Activated CD4-positive, alpha-beta T cell treated with anti-CD3 and anti-CD28 coated beads, Interleukin-2, amount 50 U/mL, for 48 hours (primary cell): ENCODE results near the gene ACVR1.

Experiments
- DNase-seq, 2 experiments: peaks; one replicate each; pipeline ENCODE4 v3.0.0-alpha.2; 2020

ACVR1 gene

GRCh38 chr2:157876066-157876785, at the start of gene ACVR1:
TSS of gene ACVR1 (minus strand) at chr2:157876330. CDS start at chr2:157799493, 76,837 bp downstream.
- DNase-seq, result peak; percentile 85 to 87

GRCh38 chr2:157925071-157925470, 48.9 kb upstream of the ACVR1 start:
- DNase-seq, result no peak

- no peak for DNase-seq
Observed at GRCh38 chr2:157923598-157924217, 47.6 kb upstream of the ACVR1 start.

- DNase-seq, result no peak
Observed at GRCh38 chr2:157922815-157923214, 46.7 kb upstream of the ACVR1 start.

- DNase-seq, result no peak
Observed at GRCh38 chr2:157922336-157922735, 46.2 kb upstream of the ACVR1 start.

GRCh38 chr2:157920736-157921135, 44.6 kb upstream of the ACVR1 start:
- DNase-seq, result no peak

- DNase-seq, result no peak
Observed at GRCh38 chr2:157919181-157919580, 43.1 kb upstream of the ACVR1 start.

GRCh38 chr2:157918319-157918718, 42.2 kb upstream of the ACVR1 start:
- DNase-seq, result no peak

- DNase-seq, result no peak
Observed at GRCh38 chr2:157911750-157912149, 35.6 kb upstream of the ACVR1 start.

- no peak for DNase-seq
Observed at GRCh38 chr2:157911246-157911645, 35.1 kb upstream of the ACVR1 start.

GRCh38 chr2:157905092-157905491, 29.0 kb upstream of the ACVR1 start:
- DNase-seq, result no peak

- DNase-seq, result no peak
Observed at GRCh38 chr2:157903626-157904025, 27.5 kb upstream of the ACVR1 start.

GRCh38 chr2:157903151-157903550, 27.0 kb upstream of the ACVR1 start:
- no peak for DNase-seq

- no peak for DNase-seq
Observed at GRCh38 chr2:157902692-157903091, 26.6 kb upstream of the ACVR1 start.

- DNase-seq, result no peak
Observed at GRCh38 chr2:157901325-157901724, 25.2 kb upstream of the ACVR1 start.

- no peak for DNase-seq
Observed at GRCh38 chr2:157900684-157901083, 24.6 kb upstream of the ACVR1 start.

- no peak for DNase-seq
Observed at GRCh38 chr2:157900203-157900602, 24.1 kb upstream of the ACVR1 start.

GRCh38 chr2:157899125-157899839, 23.2 kb upstream of the ACVR1 start:
- DNase-seq, result peak in 1 of 2 experiments; percentile 25

- peak; percentile 65 to 76 for DNase-seq
Observed at GRCh38 chr2:157898591-157898996, 22.5 kb upstream of the ACVR1 start.

- peak; percentile 32 to 52 for DNase-seq
Observed at GRCh38 chr2:157897106-157897971, 21.2 kb upstream of the ACVR1 start.

GRCh38 chr2:157895531-157895930, 19.4 kb upstream of the ACVR1 start:
- no peak for DNase-seq

- no peak for DNase-seq
Observed at GRCh38 chr2:157894694-157895435, 18.7 kb upstream of the ACVR1 start.
